Activated naive CD4-positive, alpha-beta T cell treated with anti-CD3 and anti-CD28 coated beads, Interleukin-2, amount 50 U/mL, for 24 hours (primary cell): ENCODE data around the gene NRG4.
"Not testable (repeated sequence)": the region's sequence is repeated elsewhere in the genome, so short reads cannot be mapped to it uniquely, and the experiment has no call there.

Experiments used
- H3K27ac Mint-ChIP-seq: one replicate; pipeline ENCODE4 v1.8.0; 2021; ENCODE audit warnings: mild to moderate bottlenecking, mixed read lengths
- H3K27me3 Mint-ChIP-seq: one replicate; pipeline ENCODE4 v1.8.0; 2021; ENCODE audit warnings: mixed read lengths
- H3K36me3 Mint-ChIP-seq: one replicate; pipeline ENCODE4 v1.8.0; 2021; ENCODE audit warnings: mixed read lengths
- H3K4me1 Mint-ChIP-seq: one replicate; pipeline ENCODE4 v1.8.0; 2021; ENCODE audit warnings: mixed read lengths
- H3K4me3 Mint-ChIP-seq: one replicate; pipeline ENCODE4 v1.8.0; 2021; ENCODE audit warnings: mild to moderate bottlenecking, mixed read lengths
- H3K9me3 Mint-ChIP-seq: one replicate; pipeline ENCODE4 v1.8.0; 2021; ENCODE audit warnings: mixed read lengths

Gene NRG4

GRCh38 chr15:76011627-76012551 lies at the start of gene NRG4:
Gene NRG4 (minus strand): TSS chr15:76012424. CDS start chr15:76011230, 1,194 bp downstream.
- H3K4me3 Mint-ChIP-seq, result no peak within 1 kb of the TSS
- H3K27ac Mint-ChIP-seq, result no peak within 1 kb of the TSS
- H3K4me1 Mint-ChIP-seq, result peaks cover 6% of the 10 kb centered on the region
- peaks cover 24% of the 10 kb centered on the region for H3K27me3 Mint-ChIP-seq
- H3K36me3 Mint-ChIP-seq, result no peaks in the 10 kb centered on the region
- H3K9me3 Mint-ChIP-seq, result peaks cover 6% of the 10 kb centered on the region

GRCh38 chr15:76061700-76062099 lies 49.5 kb upstream of the NRG4 start:
- Mint-ChIP-seq H3K4me1 (peaks cover 45% of the 10 kb centered on the region), H3K9me3 (no peaks in the 10 kb centered on the region), H3K27me3 (peaks cover 43% of the 10 kb centered on the region), H3K27ac (no peak overlapping the region), H3K36me3 (no peaks in the 10 kb centered on the region), H3K4me3 (no peak overlapping the region)

- Mint-ChIP-seq H3K4me1 (peaks cover 42% of the 10 kb centered on the region), H3K27me3 (peaks cover 43% of the 10 kb centered on the region), H3K27ac (no peak overlapping the region)
Measured at GRCh38 chr15:76060118-76060989, 48.1 kb upstream of the NRG4 start.

GRCh38 chr15:76059320-76060117 lies 47.3 kb upstream of the NRG4 start, which contains the start of gene TMEM266:
Gene TMEM266 (plus strand): TSS chr15:76059985. CDS start chr15:76134264, 74,279 bp downstream.
- Mint-ChIP-seq H3K27me3 (peaks cover 36% of the 10 kb centered on the region), H3K36me3 (no peaks in the 10 kb centered on the region), H3K27ac (no peak within 1 kb of the TSS), H3K4me1 (peaks cover 36% of the 10 kb centered on the region), H3K4me3 (peak within 1 kb of the TSS; percentile 83), H3K9me3 (no peaks in the 10 kb centered on the region)

More at GRCh38 chr15:76060118-76060989, 48.1 kb upstream of the NRG4 start:
- H3K9me3 Mint-ChIP-seq, result no peaks in the 10 kb centered on the region
- H3K36me3 Mint-ChIP-seq, result no peaks in the 10 kb centered on the region
- peak overlapping the region; percentile 83 for H3K4me3 Mint-ChIP-seq

GRCh38 chr15:76058714-76059319 lies 46.6 kb upstream of the NRG4 start:
- peaks cover 36% of the 10 kb centered on the region for H3K4me1 Mint-ChIP-seq
- H3K27me3 Mint-ChIP-seq, result peaks cover 39% of the 10 kb centered on the region
- H3K27ac Mint-ChIP-seq, result no peak overlapping the region
- no peaks in the 10 kb centered on the region for H3K36me3 Mint-ChIP-seq
- H3K9me3 Mint-ChIP-seq, result no peaks in the 10 kb centered on the region
- peak overlapping the region; percentile 82 for H3K4me3 Mint-ChIP-seq

- no peaks in the 10 kb centered on the region for H3K36me3 Mint-ChIP-seq
Measured at GRCh38 chr15:76057332-76058000, 45.2 kb upstream of the NRG4 start.

GRCh38 chr15:76056931-76057330 lies 44.7 kb upstream of the NRG4 start:
- H3K4me1 Mint-ChIP-seq, result peaks cover 36% of the 10 kb centered on the region
- peak overlapping the region; percentile 66 for H3K4me3 Mint-ChIP-seq
- H3K36me3 Mint-ChIP-seq, result no peaks in the 10 kb centered on the region
- H3K9me3 Mint-ChIP-seq, result no peaks in the 10 kb centered on the region
- H3K27me3 Mint-ChIP-seq, result peaks cover 28% of the 10 kb centered on the region
- H3K27ac Mint-ChIP-seq, result peak overlapping the region; percentile 71

More at GRCh38 chr15:76057332-76058000, 45.2 kb upstream of the NRG4 start:
- Mint-ChIP-seq H3K4me3 (peak overlapping the region; percentile 55), H3K9me3 (no peaks in the 10 kb centered on the region), H3K27me3 (peaks cover 32% of the 10 kb centered on the region), H3K4me1 (peaks cover 36% of the 10 kb centered on the region), H3K27ac (peak overlapping the region; percentile 71)

- H3K4me3 Mint-ChIP-seq, H3K36me3 Mint-ChIP-seq, H3K9me3 Mint-ChIP-seq, H3K27ac Mint-ChIP-seq: not testable (repeated sequence)
- Mint-ChIP-seq H3K4me1 (peaks cover 24% of the 10 kb centered on the region), H3K27me3 (peaks cover 16% of the 10 kb centered on the region)
Measured at GRCh38 chr15:76054201-76054600, 42.0 kb upstream of the NRG4 start.

GRCh38 chr15:76038512-76038911 lies 26.3 kb upstream of the NRG4 start:
- Mint-ChIP-seq H3K27me3 (peaks cover 22% of the 10 kb centered on the region), H3K4me1 (no peaks in the 10 kb centered on the region), H3K36me3 (peaks cover 11% of the 10 kb centered on the region), H3K27ac (no peak overlapping the region), H3K9me3 (peaks cover 36% of the 10 kb centered on the region), H3K4me3 (no peak overlapping the region)

- Mint-ChIP-seq H3K36me3 (peaks cover 3% of the 10 kb centered on the region), H3K4me1 (no peaks in the 10 kb centered on the region), H3K27me3 (peaks cover 11% of the 10 kb centered on the region), H3K9me3 (peaks cover 17% of the 10 kb centered on the region), H3K4me3 (no peak overlapping the region), H3K27ac (no peak overlapping the region)
Measured at GRCh38 chr15:76035593-76035992, 23.4 kb upstream of the NRG4 start.

- Mint-ChIP-seq H3K27ac (no peak overlapping the region), H3K4me3 (no peak overlapping the region), H3K4me1 (no peaks in the 10 kb centered on the region), H3K27me3 (peaks cover 2% of the 10 kb centered on the region), H3K9me3 (peaks cover 4% of the 10 kb centered on the region), H3K36me3 (no peaks in the 10 kb centered on the region)
Measured at GRCh38 chr15:76034111-76034510, 21.9 kb upstream of the NRG4 start.

- no peaks in the 10 kb centered on the region for H3K4me1 Mint-ChIP-seq
- no peaks in the 10 kb centered on the region for H3K36me3 Mint-ChIP-seq
- H3K4me3 Mint-ChIP-seq, result no peak overlapping the region
Measured at GRCh38 chr15:76033438-76033837, 21.2 kb upstream of the NRG4 start.

GRCh38 chr15:76032046-76032445 lies 19.8 kb upstream of the NRG4 start:
- H3K27ac Mint-ChIP-seq, result no peak overlapping the region
- no peaks in the 10 kb centered on the region for H3K4me1 Mint-ChIP-seq
- H3K9me3 Mint-ChIP-seq, result no peaks in the 10 kb centered on the region
- H3K27me3 Mint-ChIP-seq, result peaks cover 2% of the 10 kb centered on the region
- no peak overlapping the region for H3K4me3 Mint-ChIP-seq
- no peaks in the 10 kb centered on the region for H3K36me3 Mint-ChIP-seq

More at GRCh38 chr15:76033438-76033837, 21.2 kb upstream of the NRG4 start:
- Mint-ChIP-seq H3K27me3 (no peaks in the 10 kb centered on the region), H3K27ac (no peak overlapping the region), H3K9me3 (no peaks in the 10 kb centered on the region)
